Peyer's patch (tissue), 4 donors: ENCODE results near the gene ZNF618.

ENCODE experiments used
- POLR2A ChIP-seq, 2 donors: fragments of 450-650 bp; IDR thresholded peaks; one replicate each; pipeline ENCODE4 v1.5.1; 2017; ENCODE audit warnings: antibody characterized with exemption in 2 of 2, mild to moderate bottlenecking in 2 of 2, moderate library complexity in 2 of 2
- TF ChIP-seq, protein P1 (sequence below), 6 experiments: fragments of 450-650 bp in 4 of 6; fragments of 200-600 bp in 2 of 6; sonication (generic) in 1 of 6; IDR thresholded peaks; one replicate each; pipeline ENCODE4 v1.5.1; 2017 to 2019; ENCODE audit warnings: antibody characterized with exemption in 6 of 6, mild to moderate bottlenecking in 3 of 6, moderate library complexity in 1 of 6

GRCh38 chr9:114085387-114085789 is 209.3 kb downstream of the ZNF618 start:
- TF ChIP-seq, protein P1, sequence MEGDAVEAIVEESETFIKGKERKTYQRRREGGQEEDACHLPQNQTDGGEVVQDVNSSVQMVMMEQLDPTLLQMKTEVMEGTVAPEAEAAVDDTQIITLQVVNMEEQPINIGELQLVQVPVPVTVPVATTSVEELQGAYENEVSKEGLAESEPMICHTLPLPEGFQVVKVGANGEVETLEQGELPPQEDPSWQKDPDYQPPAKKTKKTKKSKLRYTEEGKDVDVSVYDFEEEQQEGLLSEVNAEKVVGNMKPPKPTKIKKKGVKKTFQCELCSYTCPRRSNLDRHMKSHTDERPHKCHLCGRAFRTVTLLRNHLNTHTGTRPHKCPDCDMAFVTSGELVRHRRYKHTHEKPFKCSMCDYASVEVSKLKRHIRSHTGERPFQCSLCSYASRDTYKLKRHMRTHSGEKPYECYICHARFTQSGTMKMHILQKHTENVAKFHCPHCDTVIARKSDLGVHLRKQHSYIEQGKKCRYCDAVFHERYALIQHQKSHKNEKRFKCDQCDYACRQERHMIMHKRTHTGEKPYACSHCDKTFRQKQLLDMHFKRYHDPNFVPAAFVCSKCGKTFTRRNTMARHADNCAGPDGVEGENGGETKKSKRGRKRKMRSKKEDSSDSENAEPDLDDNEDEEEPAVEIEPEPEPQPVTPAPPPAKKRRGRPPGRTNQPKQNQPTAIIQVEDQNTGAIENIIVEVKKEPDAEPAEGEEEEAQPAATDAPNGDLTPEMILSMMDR (IDR thresholded peaks at IDR 0.05) = no peak
- no peak for TF ChIP-seq POLR2A (IDR thresholded peaks at IDR 0.05)
